GM13976 (cell line): Measurements from ENCODE around the gene SP6.

Source experiments
- DNase-seq: peaks from one replicate; pipeline ENCODE4 v3.0.0; 2012; ENCODE audit warnings: low spot score
- in situ Hi-C: fragments of 300-500 bp; cut with MboI; formaldehyde crosslinking; loops from one replicate; pipeline ENCODE4 v1.12.0; 2022; ENCODE audit warnings: low sequenced_read_pairs, mixed read lengths, inconsistent platforms; ENCODE audit not compliant: unreplicated experiment
- TF ChIP-seq, protein P1 (sequence below): IDR thresholded peaks from 2 replicates; pipeline ENCODE4 v1.5.1; 2012; ENCODE audit warnings: borderline replicate concordance, mild to moderate bottlenecking; ENCODE audit not compliant: insufficient read depth; ENCODE audit errors: extremely low read depth, missing control alignments, control extremely low read depth

Gene SP6

DNA sequence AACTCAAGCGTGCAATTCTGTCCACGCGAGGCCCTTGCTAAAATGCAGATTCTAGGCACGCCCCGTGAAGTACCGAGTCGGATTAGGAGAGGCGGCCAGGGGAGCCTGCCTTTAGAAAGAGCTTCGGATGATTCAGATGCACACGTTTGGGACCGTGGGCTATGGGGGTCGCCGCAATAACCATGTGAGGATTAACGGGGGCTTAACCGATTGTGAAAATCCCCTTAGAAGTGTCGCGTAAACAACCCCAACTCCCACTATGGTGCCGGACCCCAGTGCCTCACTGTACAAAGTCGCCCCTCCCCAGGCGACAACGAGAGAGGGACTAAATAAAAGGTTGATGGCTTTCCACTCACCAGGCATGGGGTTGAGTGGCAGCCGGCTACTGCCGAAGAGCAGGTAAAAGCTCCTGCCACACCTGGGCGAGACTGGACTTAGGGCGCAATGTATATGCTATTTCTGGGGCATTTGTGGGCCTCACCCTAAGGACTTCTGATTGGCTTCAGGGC is 44.4 kb upstream of the SP6 start:
- no peak for DNase-seq
- TF ChIP-seq, protein P1, sequence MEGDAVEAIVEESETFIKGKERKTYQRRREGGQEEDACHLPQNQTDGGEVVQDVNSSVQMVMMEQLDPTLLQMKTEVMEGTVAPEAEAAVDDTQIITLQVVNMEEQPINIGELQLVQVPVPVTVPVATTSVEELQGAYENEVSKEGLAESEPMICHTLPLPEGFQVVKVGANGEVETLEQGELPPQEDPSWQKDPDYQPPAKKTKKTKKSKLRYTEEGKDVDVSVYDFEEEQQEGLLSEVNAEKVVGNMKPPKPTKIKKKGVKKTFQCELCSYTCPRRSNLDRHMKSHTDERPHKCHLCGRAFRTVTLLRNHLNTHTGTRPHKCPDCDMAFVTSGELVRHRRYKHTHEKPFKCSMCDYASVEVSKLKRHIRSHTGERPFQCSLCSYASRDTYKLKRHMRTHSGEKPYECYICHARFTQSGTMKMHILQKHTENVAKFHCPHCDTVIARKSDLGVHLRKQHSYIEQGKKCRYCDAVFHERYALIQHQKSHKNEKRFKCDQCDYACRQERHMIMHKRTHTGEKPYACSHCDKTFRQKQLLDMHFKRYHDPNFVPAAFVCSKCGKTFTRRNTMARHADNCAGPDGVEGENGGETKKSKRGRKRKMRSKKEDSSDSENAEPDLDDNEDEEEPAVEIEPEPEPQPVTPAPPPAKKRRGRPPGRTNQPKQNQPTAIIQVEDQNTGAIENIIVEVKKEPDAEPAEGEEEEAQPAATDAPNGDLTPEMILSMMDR, result no peak
- in situ Hi-C loops, result no loop called here

DNA sequence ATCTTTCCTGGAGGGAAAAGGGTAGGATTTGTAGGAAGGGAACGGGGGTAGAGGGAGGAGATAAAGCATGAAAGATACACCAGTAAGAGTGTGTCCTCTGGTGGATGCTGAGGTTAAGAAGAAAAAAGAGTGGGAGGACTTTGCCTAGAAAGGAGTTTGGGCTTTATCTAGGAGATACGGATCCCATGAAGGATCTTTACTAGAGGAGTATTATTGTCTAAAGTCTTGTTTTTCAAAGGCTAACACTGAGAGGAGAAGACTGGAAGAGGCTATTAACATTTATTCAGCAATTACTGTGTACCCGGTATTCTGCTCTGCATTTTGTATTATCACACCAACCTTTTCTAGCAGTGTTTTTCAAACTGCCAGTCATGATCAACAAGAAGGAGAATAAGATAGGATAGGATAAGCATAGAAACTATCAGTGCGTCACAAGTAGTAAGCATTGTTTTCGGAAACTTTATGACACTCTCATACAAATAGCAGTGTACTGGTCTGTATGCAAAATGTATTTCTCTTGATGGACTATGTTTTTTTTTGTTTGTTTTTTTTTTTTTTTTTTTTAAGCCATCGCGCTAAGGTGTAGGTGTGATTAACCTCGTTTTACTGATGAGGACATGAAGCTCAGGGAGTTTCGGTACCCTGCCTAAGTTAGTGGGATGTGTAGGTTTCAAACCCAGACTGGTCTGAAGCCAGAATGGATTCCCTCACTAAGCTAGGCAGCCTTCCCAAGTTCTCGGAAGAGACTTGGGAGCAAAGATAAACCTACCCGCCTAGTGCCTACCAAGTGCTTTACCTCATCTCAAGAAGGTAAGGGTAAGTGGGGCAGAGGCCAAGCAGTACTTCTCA is 43.8 kb upstream of the SP6 start:
- in situ Hi-C loops, result loop anchor here (5.0 kb wide), 1 partner anchor 52 kb away; the partner anchor contains the start of gene SCRN2
- no peak for DNase-seq
- TF ChIP-seq, protein P1, result no peak

DNA sequence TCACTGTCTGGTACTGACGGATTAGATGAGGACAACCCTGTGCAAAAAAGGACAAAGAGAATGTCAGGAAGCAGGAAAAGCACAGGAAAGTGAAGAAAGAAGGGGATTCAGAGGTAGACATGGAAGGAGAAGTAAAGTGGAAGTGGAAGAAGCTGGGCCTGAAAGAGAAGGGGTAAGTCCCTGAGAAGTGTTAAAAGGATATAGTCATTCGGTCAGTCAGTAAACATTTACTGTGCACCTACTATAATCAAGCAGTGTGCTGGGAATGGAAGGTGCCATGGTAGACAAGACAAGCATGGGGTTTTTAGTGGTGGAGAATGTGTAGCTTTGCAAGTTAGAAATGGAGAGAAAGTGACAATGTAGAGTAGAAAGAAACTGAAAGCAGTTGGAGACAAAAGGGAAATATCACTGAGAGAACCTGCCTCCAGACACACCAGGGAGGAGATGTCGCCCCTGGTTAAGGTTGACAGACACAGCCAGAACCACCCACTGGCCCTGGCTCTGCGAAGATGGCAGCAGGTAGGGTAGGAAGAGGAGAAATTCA is 40.7 kb upstream of the SP6 start:
- in situ Hi-C loops, result loop anchor here (5.0 kb wide), 1 partner anchor 49 kb away; the partner anchor contains the start of gene SCRN2

DNA sequence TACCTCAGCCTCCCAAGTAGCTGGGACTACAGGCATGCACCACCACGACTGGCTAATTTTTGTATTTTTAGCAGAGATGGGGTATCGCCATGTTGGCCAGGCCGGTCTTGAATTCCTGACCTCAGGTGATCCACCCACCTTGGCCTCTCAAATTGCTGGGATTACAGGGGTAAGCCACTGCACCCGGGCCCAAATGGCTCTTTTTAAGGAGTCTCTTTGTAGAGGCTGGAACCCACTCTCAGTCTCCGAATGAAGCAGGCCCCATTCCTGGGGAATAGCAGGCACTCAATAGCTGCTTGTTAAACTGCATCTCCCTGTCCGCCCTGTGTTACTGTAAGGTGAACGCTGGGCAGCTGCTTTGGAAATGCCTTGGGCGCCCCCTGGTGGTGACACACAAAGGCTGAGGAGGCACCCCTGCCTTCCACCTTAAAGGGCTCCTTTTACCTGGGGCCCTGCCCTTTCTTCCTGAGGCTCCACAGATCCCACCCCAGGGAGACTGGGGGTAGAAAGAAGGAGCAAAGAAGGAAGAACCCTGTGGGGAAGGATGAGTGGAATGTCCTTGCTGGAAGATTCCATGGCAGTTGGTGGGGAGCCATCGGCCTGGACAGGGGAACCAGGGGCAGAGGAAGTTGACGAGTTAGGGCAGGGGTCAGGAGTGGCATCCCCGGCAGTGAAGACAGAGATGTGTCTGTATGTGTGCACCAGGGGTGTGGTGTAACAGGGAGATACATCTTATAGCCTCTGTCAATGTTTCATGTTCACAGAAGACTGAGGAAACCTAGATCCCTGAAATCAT is 39.0 kb upstream of the SP6 start:
- peak; percentile 82 for DNase-seq
- in situ Hi-C loops, result loop anchor here (5.0 kb wide), 1 partner anchor 48 kb away; the partner anchor contains the start of gene SCRN2

More for the DNA sequence above, 40.7 kb upstream of the SP6 start:
- TF ChIP-seq, protein P1, result no peak
- no peak for DNase-seq

DNA sequence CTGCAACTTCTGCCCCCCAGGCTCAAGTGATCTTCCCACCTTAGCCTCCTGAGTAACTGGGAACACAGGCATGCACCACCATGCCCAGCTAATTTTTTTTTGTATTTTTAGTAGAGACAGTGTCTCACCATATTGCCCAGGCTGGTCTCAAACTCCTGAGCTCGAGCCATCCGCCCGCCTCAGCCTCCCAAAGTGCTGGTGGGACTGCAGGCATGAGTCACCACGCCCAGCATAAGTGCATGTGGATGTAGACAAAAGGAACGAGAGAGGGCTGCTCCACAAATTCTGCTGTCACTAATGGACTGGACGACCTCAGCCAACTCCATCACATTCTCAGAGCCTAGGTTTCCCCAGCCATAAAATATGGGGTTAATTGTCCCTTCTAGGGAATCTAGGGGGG is 37.3 kb upstream of the SP6 start:
- TF ChIP-seq, protein P1, result no peak
- in situ Hi-C loops, result no loop called here
- DNase-seq, result no peak

More for the DNA sequence above, 39.0 kb upstream of the SP6 start:
- TF ChIP-seq, protein P1, result peak; percentile 92
